Dedifferentiated amniotic fluid mesenchymal stem cell (primary cell): ENCODE data around the gene CDH22.

ENCODE experiments used
- DNase-seq: peaks from one replicate; pipeline ENCODE4 v3.0.0-alpha.2; 2016; ENCODE audit errors: extremely low spot score

Gene CDH22

GRCh38 chr20:46308258-46309157, at the start of gene CDH22:
Gene CDH22, minus strand, starts transcription at chr20:46308498. Its CDS starts 57,204 bp downstream, at chr20:46251294.
- no peak for DNase-seq

- DNase-seq, result no peak
These were observed 48.8 kb upstream of the CDH22 start for GRCh38 chr20:46357030-46357514.

- DNase-seq, result no peak
These were observed 48.1 kb upstream of the CDH22 start for GRCh38 chr20:46356195-46357029.

GRCh38 chr20:46355778-46356177, 47.5 kb upstream of the CDH22 start:
- DNase-seq, result no peak

- DNase-seq, result no peak
These were observed 46.8 kb upstream of the CDH22 start for GRCh38 chr20:46354920-46355654.

GRCh38 chr20:46354207-46354555, 45.9 kb upstream of the CDH22 start:
- no peak for DNase-seq

- no peak for DNase-seq
These were observed 45.4 kb upstream of the CDH22 start for GRCh38 chr20:46353500-46354206.

- DNase-seq, result no peak
These were observed 44.2 kb upstream of the CDH22 start for GRCh38 chr20:46352370-46352938.

- no peak for DNase-seq
These were observed 43.2 kb upstream of the CDH22 start for GRCh38 chr20:46351357-46352058.

- DNase-seq, result no peak
These were observed 42.6 kb upstream of the CDH22 start for GRCh38 chr20:46350986-46351267.

- DNase-seq, result peak; percentile 65
These were observed 42.1 kb upstream of the CDH22 start for GRCh38 chr20:46350201-46350985.

- DNase-seq, result no peak
These were observed 41.4 kb upstream of the CDH22 start for GRCh38 chr20:46349742-46350056.

GRCh38 chr20:46349035-46349741, 40.9 kb upstream of the CDH22 start:
- no peak for DNase-seq

- DNase-seq, result no peak
These were observed 39.8 kb upstream of the CDH22 start for GRCh38 chr20:46347841-46348803.

GRCh38 chr20:46346770-46347169, 38.5 kb upstream of the CDH22 start:
- no peak for DNase-seq

- DNase-seq, result no peak
These were observed 36.3 kb upstream of the CDH22 start for GRCh38 chr20:46344488-46345162.

- DNase-seq, result no peak
These were observed 35.7 kb upstream of the CDH22 start for GRCh38 chr20:46343975-46344357.
